AG09319 (cell line): Measurements from ENCODE around the gene TIMM10B.

ENCODE experiments used
- DNase-seq: peaks from one replicate; pipeline ENCODE4 v3.0.0-alpha.2; 2010; ENCODE audit warnings: low read depth; ENCODE audit errors: extremely low read depth
- TF ChIP-seq, protein P1 (sequence below): IDR thresholded peaks from 2 replicates; pipeline ENCODE4 v1.5.1; 2011; ENCODE audit warnings: low read depth, mild to moderate bottlenecking, inconsistent platforms, low read length, moderate library complexity

TIMM10B gene

DNA sequence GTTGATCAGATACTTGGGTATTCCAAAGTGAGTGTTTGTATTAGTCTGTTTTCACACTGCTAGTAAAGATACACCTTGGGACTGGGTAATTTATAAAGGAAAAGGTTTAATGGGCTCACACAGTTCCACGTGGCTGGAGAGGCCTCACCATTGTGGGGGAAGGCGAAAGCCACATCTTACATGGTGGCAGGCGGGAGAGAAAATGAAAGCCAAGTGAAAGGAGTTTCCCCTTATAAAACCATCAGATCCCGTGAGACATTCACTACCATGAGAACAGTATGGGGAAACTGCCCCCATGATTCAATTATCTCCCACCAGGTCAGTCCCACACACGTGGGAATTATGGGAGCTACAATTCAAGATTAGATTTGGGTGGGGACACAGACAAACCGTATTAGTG is 7.0 kb downstream of the TIMM10B start:
- TF ChIP-seq, protein P1, sequence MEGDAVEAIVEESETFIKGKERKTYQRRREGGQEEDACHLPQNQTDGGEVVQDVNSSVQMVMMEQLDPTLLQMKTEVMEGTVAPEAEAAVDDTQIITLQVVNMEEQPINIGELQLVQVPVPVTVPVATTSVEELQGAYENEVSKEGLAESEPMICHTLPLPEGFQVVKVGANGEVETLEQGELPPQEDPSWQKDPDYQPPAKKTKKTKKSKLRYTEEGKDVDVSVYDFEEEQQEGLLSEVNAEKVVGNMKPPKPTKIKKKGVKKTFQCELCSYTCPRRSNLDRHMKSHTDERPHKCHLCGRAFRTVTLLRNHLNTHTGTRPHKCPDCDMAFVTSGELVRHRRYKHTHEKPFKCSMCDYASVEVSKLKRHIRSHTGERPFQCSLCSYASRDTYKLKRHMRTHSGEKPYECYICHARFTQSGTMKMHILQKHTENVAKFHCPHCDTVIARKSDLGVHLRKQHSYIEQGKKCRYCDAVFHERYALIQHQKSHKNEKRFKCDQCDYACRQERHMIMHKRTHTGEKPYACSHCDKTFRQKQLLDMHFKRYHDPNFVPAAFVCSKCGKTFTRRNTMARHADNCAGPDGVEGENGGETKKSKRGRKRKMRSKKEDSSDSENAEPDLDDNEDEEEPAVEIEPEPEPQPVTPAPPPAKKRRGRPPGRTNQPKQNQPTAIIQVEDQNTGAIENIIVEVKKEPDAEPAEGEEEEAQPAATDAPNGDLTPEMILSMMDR: no peak

DNA sequence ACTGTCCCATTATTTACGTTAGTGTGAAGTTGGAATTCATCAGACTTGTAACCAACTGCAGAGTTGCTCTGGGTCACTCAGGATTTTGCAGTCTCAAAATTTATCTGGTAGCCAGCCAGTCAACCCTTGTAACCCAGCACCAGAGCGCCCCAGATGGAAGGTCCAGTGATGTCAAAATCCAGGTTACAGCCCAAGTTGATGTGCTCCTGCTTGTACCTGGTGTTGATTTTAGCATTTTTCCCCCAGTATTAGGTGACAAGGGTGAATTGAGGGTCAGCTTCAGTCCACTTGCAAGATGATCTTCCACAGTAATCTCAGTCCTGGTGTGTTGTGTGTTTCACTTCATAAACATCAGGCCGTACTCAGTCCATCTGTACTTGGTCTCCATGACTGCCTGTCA is 7.5 kb downstream of the TIMM10B start:
- no peak for DNase-seq
- TF ChIP-seq, protein P1: no peak

More for the DNA sequence above, 7.0 kb downstream of the TIMM10B start:
- no peak for DNase-seq

DNA sequence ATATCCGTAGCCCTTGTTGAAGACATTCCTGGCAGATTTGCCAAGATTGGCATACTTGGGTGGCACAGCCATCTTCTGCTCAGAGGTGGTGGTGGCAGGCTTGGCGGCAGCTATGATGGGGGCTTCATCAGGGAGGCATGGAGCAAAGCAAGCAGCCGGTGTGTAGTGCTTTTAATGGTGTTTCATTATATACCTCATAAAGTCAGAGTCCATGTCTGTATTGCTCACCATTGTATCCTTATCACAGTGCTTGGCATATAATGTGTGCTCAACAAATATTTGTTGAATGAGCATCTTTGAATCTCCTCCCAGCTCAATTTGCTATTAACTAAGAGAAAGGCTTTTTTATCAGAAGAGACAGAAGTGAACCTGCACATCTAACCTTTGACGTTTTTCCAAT is 8.0 kb downstream of the TIMM10B start:
- no peak for DNase-seq
- TF ChIP-seq, protein P1: no peak

DNA sequence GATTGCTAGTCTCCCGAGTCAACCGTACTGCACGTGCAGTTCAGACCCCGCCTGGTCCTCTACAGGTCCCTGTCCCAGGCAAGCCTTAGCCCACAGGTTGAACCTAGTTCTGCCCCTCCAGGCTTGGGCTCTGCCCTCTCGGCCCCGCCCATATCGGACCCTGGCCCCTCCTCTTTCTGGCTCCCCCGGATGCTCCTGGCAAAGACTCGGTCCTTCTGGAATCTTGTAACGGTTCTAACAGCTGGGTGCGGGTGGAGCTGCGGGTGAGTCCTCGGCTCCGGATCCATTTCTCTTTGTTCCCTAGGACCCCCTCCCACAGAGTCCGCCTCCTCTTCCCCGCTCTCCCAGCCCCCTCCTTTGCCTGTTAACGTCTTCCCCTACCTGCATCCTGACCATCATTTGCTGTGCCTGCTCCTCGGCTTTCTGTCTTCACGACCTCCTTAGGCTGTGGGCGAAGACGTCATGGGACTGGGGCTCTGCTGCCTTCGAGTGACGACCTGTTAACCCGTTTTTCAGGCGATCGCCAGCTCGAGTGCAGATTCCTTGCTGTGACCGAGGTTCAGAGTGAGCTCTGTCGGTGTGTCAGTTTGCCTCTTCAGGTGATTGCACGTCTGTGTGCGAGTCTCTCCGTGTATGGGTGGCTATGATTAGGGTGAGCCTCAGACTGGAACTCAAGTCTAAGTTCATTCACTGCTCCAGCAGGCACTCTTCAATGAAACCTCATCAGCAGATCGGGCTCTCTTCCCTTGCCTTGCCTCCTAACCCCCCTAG is 16.0 kb downstream of the TIMM10B start, which contains the start of gene DNHD1:
DNHD1 (plus strand) TSS at position 212 of the 771 bp plus-strand sequence. CDS start 936 bp downstream, outside the sequence.
- TF ChIP-seq, protein P1: no peak
- no peak for DNase-seq

DNA sequence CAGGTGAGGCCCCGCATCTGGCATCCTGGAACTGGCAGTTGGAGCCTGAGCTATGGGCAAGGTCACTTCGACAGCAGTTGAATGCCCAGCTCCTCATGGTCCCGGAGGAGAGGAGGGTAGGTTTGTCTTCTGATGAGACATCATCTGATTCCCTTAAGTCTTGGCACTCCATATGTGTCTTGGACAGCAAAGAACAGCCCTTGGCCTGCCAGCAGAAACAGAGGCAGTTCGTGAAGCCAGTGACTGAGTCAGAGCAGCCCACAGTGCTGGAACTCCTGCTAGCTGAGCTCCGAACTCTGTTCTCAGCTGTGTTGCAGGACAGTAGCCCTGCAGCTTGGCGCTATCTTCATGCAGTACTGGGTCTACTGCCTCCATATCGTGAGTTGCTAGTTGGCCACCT is 16.8 kb downstream of the TIMM10B start:
- TF ChIP-seq, protein P1: no peak
- DNase-seq: no peak

DNA sequence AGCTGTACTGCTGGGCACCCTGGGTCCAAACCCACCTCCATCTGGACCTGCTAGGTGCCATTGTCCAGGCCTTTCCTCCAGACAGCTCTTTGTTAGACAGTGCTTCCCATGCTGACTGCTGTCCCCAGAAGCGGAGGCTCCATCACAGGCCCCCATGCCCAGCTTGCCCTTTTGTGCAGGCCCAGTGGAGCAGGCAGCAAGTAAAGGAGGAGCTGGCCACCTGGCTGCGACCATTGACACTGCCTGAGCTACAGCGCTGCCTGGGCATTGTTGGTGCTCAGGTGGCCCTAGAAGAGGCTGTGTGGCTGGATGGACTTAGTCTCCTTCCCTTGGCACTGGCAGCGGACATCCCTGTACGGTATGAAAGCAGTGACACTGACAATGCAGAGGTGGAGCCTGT is 17.2 kb downstream of the TIMM10B start:
- TF ChIP-seq, protein P1: no peak
- DNase-seq: no peak

DNA sequence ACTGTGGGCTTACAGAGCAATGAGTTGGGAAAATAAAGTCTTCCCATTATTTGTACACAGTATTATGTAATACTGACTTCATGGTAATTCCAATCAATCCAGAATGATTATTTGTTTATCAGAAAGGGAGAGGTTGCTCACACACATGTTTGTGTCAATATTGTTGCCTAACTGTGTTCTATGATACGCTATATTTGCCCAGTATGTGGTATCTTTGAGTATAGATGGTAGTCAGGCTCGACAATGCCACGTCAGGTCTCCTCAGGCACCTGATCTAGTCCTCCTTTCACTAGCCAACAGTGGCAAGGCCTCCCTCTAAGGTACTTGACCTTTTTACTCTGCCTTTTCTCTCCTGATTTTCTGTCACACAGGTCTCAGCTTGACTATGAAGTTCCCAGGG is 21.1 kb downstream of the TIMM10B start:
- TF ChIP-seq, protein P1: no peak
- DNase-seq: no peak
